Bronchial epithelial cell (primary cell): ENCODE measurements around the gene HTRA1. TPM values are rescaled to one million over a fixed set of nuclear protein-coding genes. Genes with fewer than 3 reads are reported as not detected.

Experiments
- DNase-seq: peaks from one replicate; pipeline ENCODE4 v3.0.0-alpha.2; 2010; ENCODE audit warnings: low read depth
- FAIRE-seq: peaks from 2 replicates; lab custom pipeline; 2011; peaks lifted over from hg19 to GRCh38; lab: Jason Lieb, UNC
- H3K27me3 ChIP-seq: 2 replicates; pipeline ENCODE4 v1.5.1; 2011; ENCODE audit warnings: low read length; ENCODE audit not compliant: control insufficient read depth, insufficient read depth
- H3K36me3 ChIP-seq: 2 replicates; pipeline ENCODE4 v1.5.1; 2011; ENCODE audit warnings: low read length; ENCODE audit not compliant: control insufficient read depth, insufficient read depth
- H3K4me3 ChIP-seq: 2 replicates; pipeline ENCODE4 v1.5.1; 2011; ENCODE audit warnings: mild to moderate bottlenecking, low read depth, low read length, control low read depth
- CTCF ChIP-seq: IDR thresholded peaks from 2 replicates; pipeline ENCODE4 v1.5.1; 2011; ENCODE audit warnings: mild to moderate bottlenecking, moderate library complexity, low read length, control low read depth, inconsistent platforms; ENCODE audit not compliant: insufficient read depth, severe bottlenecking
- total RNA-seq: library from RNA; depleted of rRNA; stranded (reverse); fragments of >200 nt; gene quantifications from 2 replicates; pipeline ENCODE4 v1.2.1, GENCODE V29; 2014

HTRA1 gene
- total RNA-seq, 1 donor from 2014 or later: 80.3 TPM

- TF ChIP-seq CTCF: no peak
- Histone ChIP-seq H3K27me3 (no peaks in the 10 kb centered on the region), H3K36me3 (no peaks in the 10 kb centered on the region), H3K4me3 (no peak overlapping the region)
- no peak for DNase-seq
- no peak for FAIRE-seq
Observed at GRCh38 chr10:122521011-122521410, 59.7 kb downstream of the HTRA1 start.

GRCh38 chr10:122524811-122525210 is 63.5 kb downstream of the HTRA1 start:
- no peak for DNase-seq
- no peaks in the 10 kb centered on the region for H3K36me3 ChIP-seq
- H3K27me3 ChIP-seq: no peaks in the 10 kb centered on the region
- H3K4me3 ChIP-seq: no peak overlapping the region
- no peak for FAIRE-seq
- no peak for TF ChIP-seq CTCF

- DNase-seq (peak; percentile 15), FAIRE-seq (no peak)
- no peak for TF ChIP-seq CTCF
- H3K36me3 ChIP-seq: no peaks in the 10 kb centered on the region
- no peak overlapping the region for H3K4me3 ChIP-seq
- no peaks in the 10 kb centered on the region for H3K27me3 ChIP-seq
Observed at GRCh38 chr10:122525788-122526187, 64.4 kb downstream of the HTRA1 start.

GRCh38 chr10:122526892-122527291 is 65.5 kb downstream of the HTRA1 start:
- DNase-seq (no peak), FAIRE-seq (no peak)
- H3K36me3 ChIP-seq: no peaks in the 10 kb centered on the region
- no peak for TF ChIP-seq CTCF
- no peak overlapping the region for H3K4me3 ChIP-seq
- H3K27me3 ChIP-seq: peaks cover 2% of the 10 kb centered on the region

GRCh38 chr10:122530177-122530576 is 68.8 kb downstream of the HTRA1 start:
- no peak for DNase-seq
- TF ChIP-seq CTCF: no peak
- H3K4me3 ChIP-seq: no peak overlapping the region
- H3K27me3 ChIP-seq: peaks cover 4% of the 10 kb centered on the region
- no peaks in the 10 kb centered on the region for H3K36me3 ChIP-seq
- no peak for FAIRE-seq

GRCh38 chr10:122531261-122531660 is 69.9 kb downstream of the HTRA1 start:
- no peak for DNase-seq
- no peak overlapping the region for H3K4me3 ChIP-seq
- no peak for FAIRE-seq

More at GRCh38 chr10:122531261-122531660, 69.9 kb downstream of the HTRA1 start:
- Histone ChIP-seq H3K27me3 (peaks cover 4% of the 10 kb centered on the region), H3K36me3 (no peaks in the 10 kb centered on the region)
- TF ChIP-seq CTCF: no peak
